ENCODE data around the gene PTS.

GRCh38 chr11:112249871-112250610 is 23.8 kb downstream of the PTS start:
- TF ChIP-seq, protein P1, sequence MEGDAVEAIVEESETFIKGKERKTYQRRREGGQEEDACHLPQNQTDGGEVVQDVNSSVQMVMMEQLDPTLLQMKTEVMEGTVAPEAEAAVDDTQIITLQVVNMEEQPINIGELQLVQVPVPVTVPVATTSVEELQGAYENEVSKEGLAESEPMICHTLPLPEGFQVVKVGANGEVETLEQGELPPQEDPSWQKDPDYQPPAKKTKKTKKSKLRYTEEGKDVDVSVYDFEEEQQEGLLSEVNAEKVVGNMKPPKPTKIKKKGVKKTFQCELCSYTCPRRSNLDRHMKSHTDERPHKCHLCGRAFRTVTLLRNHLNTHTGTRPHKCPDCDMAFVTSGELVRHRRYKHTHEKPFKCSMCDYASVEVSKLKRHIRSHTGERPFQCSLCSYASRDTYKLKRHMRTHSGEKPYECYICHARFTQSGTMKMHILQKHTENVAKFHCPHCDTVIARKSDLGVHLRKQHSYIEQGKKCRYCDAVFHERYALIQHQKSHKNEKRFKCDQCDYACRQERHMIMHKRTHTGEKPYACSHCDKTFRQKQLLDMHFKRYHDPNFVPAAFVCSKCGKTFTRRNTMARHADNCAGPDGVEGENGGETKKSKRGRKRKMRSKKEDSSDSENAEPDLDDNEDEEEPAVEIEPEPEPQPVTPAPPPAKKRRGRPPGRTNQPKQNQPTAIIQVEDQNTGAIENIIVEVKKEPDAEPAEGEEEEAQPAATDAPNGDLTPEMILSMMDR (IDR thresholded peaks at IDR 0.05; ENCODE audit: low read depth, low read length, missing input control) = no peak
- no peak for TF ChIP-seq JUND (IDR thresholded peaks at IDR 0.05)

Data from liver (tissue), 3 donors.